Superior temporal gyrus (tissue), 1 donor: ENCODE data around the gene CSRP3.

Experiments
- DNase-seq: peaks from one replicate; pipeline ENCODE4 v3.0.0-alpha.2; 2016; ENCODE audit errors: extremely low spot score

The CSRP3 gene

DNA sequence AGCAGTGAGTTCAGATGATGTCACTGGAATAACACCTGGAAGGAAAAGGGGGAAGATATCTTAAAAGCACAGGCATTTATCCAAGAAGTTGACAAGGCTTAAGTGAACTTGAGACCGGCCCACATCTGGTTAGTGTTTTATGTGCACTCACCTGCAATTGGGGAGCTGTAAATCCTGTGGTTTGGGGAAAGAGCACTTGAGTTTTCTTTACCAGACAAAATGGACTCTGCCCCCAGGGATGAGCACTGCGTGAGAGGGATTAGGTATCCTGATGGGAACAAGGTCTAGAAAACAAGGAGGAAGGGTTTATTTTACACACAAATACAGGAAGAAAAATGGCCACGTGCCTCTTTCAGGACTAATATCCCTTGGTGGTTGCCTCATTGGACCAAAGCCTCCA lies 23.8 kb upstream of the CSRP3 start:
- no peak for DNase-seq

DNA sequence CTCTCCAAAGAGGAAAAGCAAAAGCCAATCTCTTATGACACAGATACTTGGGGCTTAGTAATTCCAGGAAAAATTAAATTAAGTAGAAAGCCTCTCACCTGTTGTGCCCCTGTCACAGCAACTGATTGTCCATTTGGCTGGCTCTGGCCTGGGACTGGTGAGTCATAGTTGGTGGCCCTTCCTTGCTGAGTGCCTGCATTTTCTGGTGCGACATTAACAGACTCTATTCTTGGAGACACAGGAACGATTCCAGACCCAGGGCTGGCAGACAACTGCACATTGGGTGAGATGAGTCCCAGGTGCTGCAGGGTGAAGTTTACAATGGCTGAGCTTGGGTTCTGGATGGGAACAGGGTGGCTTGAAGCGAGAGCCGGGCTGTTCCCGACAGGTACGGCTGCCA lies 23.3 kb upstream of the CSRP3 start:
- DNase-seq = no peak

DNA sequence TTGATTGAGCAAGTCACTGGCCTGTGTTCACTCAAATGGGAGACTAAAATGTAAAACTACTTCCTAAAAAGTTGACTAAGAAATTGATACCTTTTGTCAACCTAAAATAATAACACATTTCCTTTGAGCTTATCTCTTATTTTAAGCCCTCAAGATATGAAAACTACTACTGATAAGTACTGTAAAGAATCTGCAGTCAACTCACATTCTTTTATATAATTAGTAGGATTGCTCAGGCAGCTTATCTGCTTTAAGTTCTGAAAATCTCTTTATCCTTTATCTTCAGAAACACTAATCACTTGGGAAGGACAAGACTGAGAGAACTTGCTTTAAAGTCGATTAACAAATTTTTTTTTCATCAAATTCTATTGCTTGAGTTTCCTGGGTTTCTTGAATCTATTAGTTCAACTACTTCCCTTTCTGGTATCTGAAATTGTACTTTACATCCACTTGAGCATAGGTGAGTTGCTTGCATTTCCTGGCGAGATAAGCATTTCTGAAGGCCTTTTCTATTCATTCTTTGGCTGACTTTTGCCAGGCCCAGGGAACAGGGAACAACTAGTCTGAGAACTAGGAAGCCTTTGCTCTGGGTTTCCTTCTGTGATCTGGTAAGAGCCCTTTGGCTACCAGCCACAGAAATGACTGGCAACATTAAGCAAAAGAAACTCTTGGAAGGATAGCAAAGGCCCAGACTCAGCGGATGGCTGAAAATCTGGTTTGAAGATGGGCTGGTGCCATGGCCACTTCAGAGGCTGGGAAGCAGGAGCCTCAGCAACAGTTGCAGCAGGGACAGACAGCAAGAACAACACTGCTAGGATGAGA lies 19.3 kb upstream of the CSRP3 start:
- no peak for DNase-seq

DNA sequence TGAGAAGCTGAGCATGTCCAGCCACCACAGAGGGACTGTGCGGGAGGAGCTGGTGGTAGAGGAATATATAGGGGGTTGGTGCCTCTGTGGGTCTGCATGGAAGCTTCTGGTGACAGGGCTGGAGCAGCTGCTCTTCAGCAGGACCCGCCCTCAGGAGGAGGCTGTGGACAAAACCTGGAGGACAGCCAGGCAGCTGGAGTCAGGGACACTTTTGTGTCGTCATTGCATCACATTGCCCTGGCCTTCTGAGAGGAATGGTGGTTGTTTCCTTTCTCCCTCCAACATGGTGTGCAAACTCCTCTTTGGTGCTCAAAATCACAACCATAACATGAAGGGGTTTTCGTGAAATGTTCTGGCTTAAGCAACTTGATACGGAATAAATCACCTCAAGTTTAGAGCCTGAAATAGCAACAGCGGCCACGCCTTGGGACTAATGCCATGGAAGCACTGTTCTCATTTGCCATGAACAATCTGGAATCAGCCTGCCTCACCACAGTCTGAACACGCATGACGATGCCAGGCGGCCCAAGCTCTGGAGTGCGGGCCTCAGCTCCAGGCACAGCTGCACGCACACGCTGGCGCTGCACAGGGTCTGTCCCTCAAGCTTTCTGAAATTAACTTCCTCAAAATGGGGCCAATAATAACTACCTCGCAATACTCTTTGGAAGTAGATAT lies 17.1 kb upstream of the CSRP3 start:
- no peak for DNase-seq

DNA sequence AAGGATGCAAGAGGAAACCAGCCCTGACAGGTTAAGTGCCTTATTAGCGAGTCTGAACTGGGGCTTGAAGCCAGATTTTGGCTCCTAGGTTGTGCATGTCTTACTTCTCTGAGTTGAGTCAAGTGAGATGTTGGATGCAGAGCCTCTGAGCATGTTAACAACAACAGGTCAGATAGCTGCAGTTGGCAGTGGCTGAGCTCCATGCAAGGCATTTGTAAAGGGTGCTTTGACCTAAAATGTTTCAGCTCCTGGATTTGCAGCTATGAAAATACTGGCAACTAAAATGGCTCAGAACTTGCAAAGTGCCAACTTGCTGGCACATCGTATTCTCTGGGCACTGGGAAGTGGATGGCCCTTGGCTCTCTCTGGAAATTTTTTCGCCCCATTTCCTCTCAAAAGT lies 16.4 kb upstream of the CSRP3 start:
- peak; percentile 29 for DNase-seq

DNA sequence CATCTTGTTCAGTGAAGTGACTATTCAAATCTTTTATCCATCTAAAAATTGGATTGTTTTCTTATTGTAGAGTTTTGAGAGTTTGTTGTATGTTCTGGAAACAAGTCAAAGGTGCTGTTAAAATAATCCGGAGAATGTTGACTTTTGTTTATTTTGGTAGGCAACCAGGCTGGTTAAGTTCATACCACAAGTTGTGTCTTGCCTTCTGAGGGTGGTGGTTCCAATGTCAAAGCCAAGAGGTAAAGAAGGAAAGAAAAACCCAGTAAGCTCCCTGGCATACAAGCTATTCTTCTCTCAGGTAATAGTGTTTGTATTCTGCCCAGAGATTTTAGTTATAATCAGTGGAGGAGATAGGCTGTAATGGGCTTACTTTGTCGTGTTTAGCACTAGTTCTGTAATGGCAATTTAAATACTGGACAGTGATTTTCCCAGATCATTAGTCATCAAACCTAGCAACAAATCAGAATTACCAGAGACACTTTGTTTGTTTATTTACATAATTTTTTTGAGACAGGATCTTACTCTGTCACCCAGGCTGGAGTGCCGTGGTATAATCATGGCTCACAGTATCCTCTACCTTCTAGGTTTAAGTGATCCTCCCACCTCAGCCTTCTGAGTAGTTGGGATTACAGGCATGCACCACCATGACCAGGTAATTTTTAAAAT lies 15.1 kb upstream of the CSRP3 start:
- DNase-seq = no peak

DNA sequence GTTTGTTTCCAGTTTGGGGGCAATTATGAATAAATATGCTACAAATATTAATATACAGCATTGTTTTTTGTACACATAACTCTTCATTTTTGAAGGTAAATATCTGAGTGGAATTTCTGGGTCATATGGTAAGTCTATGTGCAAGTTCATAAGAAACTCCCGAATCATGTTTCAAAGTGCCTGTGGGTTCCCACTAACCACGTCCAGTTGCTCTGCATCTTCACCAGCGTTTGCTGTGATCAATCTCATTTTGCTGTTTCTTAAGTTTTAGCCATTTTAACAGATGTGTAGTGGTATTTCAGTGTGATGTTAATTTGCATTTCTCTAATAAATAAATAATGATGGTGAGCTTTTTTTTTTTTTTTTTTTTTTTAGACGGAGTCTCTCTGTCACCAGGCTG lies 14.2 kb upstream of the CSRP3 start:
- no peak for DNase-seq

DNA sequence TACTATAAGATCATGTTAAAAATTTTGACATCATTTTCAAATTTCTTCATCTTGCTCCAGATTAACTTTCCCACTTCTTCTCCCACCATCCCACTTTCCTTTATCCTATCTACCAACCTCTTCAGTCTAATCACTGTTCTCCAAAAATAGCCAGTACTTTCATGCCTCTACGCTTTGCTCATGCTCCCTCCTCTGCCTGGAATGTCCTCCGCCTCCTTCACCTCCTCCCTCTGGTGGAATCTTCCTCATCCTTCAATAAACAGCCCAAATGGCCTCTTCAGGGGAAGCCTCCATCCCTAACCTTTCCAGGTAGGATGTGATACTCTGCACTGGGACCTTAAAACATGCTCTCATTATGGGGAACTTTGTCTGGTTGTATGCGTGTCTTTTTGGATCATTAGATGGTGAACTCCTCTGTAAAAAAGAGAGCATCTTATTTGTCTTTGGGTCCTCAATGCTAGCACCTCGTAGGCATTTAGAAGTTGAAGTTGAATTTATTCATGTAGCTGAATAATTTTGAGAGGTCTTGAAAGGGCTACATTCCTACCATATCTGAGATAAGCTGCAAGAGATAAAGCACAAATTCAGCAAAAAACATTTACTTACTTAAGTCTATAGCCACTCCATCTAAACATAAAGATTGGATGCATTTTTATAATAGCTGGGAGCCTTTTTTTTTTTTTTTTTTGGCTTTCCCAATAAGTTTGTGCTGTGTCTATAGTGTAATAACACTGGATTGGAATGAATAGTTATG lies 8.0 kb upstream of the CSRP3 start:
- DNase-seq = no peak

DNA sequence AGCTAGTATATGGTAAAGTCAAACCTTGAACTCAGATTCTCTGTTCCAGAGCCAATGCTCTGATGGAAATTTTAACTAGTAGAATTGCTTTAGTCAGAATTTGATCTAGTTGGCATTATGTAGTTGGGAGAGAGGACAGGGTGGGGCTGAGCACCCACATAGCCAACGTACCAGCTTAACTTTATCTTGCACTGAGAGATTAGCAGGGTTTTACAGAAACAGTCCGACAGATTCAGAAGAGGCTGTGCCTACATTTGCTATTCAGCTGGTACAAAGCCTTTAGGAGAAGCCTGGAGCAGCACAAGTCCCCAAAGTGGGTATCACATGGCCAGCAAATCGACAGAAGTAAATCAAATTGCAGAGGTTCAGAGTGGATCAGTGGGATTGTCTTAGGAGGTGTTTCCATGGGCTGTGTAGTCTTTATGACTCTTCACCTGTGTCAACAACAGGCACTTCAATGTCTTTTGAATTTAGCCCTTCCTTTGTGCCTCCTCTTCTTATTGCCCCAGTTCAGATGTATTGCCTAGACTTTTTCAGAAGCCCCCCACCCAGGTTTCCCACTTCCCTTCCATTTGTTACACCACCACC lies 7.3 kb upstream of the CSRP3 start:
- no peak for DNase-seq

DNA sequence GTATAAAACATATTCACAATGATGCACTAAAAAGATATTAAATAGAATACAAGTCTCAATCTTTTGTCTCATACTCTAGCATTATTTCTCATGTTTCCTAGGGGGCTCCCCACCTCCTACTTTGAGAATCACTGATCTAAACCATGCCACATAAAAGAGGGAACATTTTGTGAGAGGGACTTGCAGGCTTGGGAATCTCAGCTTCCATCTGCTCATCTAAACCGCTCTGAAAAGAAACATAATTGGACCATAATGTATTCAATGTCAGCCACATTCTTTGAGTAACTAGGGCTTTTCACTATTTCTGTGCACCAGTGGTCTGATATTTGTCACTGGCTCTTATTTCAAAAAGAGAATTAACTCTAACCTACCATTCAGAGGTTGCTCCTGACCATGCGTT lies 6.4 kb upstream of the CSRP3 start:
- no peak for DNase-seq

DNA sequence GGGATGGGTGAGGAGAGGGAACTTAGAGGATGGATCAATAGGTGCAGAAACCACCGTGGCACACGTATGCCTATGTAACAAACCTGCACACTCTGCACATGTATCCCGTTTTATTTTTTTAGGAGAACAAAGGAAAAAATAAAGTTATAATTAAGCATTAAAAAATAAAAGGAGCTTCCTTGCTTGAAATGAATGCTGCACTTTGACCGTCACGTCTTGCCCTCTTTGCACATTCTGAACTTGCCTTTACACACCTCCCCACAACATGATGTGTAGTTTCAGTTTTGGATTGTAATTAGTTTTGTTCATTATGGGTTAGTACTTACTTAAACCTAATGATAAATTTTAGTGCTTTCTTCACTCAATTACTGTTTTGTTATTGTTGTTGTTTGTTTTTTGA lies 3.1 kb upstream of the CSRP3 start:
- no peak for DNase-seq

DNA sequence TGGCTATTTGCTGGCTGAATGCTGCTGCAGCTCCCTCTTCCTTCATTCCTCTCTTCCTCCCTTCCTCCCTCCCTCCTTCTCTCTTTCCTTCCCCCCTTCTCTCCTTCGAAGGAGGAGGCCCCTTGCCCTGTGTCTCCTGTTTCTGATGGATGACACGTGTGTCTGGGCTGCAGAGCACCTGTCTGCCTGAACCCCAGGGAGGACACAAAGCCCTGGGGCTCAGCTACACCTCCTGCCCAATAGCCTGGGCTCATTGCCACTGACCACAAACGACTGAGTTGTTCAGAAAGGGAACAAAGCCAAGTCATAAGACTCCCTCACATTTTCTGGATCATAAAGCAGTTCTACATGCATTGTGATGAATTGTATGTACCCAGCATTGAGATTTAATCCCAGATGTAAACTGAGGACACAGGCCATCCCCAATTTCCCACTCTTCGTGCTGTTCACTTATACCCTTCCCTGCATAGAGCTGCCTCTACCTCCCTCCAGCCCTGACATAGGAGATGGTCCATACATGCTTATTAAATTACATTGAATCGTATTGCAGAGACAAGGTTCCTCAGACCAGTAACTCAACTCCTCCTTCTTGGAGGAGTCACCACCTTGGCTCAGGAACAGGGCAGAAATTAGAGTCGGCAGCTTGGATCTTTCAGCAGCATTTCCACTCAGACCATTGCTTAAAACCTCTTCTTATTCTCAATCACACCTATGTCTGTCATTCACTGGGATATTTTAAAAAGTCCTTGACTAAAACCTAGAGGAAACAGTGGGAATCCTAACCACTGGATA lies 1.2 kb downstream of the CSRP3 start:
- no peak for DNase-seq

DNA sequence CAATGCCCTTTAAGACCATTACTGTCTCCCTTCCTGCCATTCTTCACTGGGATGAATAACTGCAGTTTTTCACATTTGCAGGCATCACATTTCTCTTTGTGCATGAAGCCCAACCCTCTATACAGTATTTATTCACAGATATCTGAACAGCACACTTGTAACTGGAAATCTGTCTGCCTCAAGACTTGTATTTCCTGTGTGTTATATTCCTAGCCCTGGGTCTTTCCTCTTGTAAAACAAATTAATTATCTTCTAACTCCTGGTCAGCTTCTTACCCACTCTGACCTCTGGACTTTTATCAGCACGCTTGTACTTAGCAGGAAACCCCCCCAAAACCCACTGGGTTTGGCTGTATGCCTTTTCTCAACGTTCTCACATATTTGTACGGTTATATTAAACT lies 2.0 kb downstream of the CSRP3 start:
- DNase-seq = no peak

DNA sequence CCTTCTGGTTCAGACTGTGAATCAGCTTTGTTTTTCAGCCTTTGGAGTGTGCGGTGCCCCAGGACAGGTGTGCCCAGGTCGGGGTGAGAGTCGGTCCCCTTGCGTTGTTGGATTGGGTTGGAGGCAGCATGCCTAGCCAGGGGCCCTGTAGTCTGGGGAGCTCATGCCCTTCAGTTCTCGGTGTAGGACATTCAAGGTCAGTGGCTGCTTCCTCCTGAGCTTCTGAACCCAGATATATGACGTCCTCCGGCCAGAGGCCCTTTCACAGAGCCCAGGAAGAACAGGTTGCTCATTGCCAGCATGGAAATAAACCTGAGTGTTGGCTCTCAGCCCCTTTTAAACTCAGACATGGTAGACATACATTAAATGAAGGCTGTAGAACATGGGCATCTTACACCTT lies 2.7 kb downstream of the CSRP3 start:
- DNase-seq = no peak

DNA sequence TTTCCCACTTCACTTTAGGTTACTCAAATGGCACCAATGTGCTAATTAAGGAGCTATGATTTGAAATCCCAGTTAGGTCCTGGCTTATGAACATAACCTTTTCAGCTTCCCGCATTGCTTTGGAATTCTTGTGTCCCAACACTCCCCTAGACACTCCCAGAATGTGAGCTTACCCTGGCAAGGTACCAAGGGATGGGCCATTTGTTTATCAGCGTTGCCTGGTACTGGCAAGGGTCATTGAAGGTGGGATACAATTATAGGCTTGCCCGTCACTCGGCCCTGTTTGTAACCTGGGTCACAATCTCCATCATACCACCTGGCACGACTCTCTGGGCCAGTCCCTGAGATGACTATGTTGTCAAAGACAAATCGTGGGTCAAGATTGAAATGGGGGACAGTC lies 5.4 kb downstream of the CSRP3 start:
- DNase-seq = no peak

DNA sequence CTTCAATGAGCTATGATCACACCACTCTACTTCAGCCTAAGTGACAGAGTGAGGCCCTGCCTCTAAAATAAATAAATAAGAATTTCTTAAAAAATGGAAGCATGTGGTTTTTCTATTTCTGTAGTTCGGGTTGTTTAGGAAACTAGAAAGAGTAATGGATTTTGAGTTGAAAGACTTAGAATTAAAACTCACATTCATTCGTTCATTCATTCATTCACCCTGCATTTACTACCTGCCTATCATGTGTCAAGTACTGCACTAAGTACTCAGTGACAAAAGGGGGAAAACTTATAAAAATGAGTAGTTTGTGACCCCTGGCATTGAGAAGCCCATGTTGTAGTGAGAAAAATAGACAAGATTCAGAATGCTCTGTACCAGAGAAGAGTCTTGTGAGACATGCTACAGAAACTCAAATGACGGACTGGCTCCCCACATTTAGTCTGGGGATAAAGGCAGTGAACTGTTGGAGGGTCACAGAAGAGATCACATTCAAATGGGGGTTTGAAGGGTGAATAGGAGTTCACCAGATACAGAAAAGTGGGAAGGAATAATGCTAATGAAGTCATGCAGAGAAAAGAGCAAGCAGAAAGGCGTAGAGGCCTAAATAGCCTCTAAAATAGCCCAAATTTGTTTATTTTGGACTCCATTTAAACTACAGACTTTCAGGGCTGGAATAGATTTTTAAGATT lies 7.0 kb downstream of the CSRP3 start:
- no peak for DNase-seq

DNA sequence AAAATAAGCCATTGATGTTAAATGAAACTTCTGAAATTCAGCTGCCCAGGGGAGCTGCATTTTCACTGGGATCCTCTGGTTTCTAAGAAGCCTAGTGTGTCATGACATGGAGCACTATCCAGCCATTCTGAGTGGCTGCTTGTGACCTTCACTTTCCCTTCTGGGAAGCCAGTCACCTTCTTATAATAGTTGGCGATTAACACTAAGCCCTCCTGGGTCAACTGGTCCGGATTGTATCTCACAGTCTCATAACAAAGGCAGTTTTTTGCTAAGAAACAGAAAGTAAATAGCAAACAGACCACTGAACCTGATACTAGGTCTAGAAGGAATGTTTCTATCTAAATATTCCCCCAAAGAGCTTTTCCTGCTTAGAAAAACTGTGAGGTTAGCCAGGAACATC lies 7.9 kb downstream of the CSRP3 start:
- no peak for DNase-seq

DNA sequence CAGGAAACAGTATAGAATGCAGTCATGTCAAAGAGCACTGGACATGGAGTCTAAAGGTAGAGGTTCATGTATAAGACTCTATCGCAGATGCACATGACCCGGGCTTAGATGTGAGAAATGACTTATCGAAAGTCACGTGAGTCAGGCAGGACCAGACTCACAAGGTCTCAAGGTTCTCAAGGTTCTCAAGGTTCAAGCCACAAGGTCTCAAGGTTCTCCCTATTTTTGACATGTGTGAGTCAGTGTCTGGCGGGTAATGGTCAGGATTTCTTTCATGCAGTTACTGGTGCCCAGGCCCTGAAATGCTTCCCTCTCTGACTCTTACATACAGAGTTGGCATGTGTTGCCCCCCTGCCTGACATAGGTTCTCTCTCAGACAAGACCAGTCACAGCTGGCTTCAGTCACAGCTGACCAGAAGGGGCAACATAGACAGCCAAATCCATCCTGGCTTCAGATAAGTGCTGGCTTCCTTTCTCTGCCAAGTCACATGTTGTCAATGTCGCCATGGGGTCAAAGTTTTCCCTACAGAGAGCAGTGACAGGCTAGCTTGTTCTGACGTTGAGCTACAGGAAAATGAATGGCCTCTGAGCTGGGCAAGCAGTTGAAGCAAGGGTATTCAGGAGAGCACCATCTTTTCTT lies 10.1 kb downstream of the CSRP3 start:
- DNase-seq = no peak

DNA sequence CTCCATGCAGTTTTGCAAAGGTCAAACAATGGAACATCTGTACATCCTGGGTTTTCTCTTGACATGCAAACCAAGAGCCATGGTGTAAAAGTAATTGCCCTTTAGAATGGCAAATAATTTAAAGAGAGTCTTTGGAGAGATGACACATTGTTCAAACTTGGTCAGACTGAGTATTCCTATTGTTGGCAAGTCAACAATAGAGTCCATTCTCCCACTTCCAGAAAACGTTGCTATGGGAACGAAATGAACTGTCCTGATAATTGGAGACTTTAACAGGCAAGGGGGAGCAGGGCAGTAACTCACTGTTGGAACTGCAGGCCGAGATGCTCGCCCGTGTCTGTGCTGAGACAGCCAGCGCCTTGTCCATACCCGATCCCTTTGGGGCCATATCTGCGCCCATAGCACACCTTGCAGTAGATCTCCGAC lies 13.9 kb downstream of the CSRP3 start:
- DNase-seq = peak; percentile 90
